NCI-H146 treated with DMSO at 0.1 percent for 48 hours (cell line): ENCODE measurements around the gene YJEFN3.

ENCODE experiments used
- DNase-seq: peaks from one replicate; lab custom pipeline; 2025; ENCODE audit not compliant: unreplicated experiment; lab: John Stamatoyannopoulos, UW

Gene YJEFN3

GRCh38 chr19:19537075-19538048 is 8.7 kb downstream of the YJEFN3 start:
- DNase-seq: no peak

- DNase-seq: peak; percentile 36
These were observed 9.5 kb downstream of the YJEFN3 start, which contains the start of gene CILP2 for GRCh38 chr19:19538061-19538784. CILP2 (plus strand) TSS chr19:19538265; CDS start chr19:19538350, 85 bp downstream.

GRCh38 chr19:19538785-19539166 is 10.1 kb downstream of the YJEFN3 start:
- no peak for DNase-seq

GRCh38 chr19:19539698-19540063 is 11.0 kb downstream of the YJEFN3 start:
- no peak for DNase-seq

GRCh38 chr19:19540064-19540714 is 11.5 kb downstream of the YJEFN3 start:
- no peak for DNase-seq

GRCh38 chr19:19540715-19541515 is 12.2 kb downstream of the YJEFN3 start:
- DNase-seq: peak; percentile 94

- DNase-seq: no peak
These were observed 12.9 kb downstream of the YJEFN3 start for GRCh38 chr19:19541616-19542015.

- DNase-seq: no peak
These were observed 13.8 kb downstream of the YJEFN3 start for GRCh38 chr19:19542507-19542906.

- no peak for DNase-seq
These were observed 14.4 kb downstream of the YJEFN3 start for GRCh38 chr19:19543101-19543500.

- no peak for DNase-seq
These were observed 14.9 kb downstream of the YJEFN3 start for GRCh38 chr19:19543640-19544039.

- DNase-seq: no peak
These were observed 15.7 kb downstream of the YJEFN3 start for GRCh38 chr19:19544257-19544953.

GRCh38 chr19:19544954-19545591 is 16.4 kb downstream of the YJEFN3 start:
- no peak for DNase-seq

GRCh38 chr19:19545707-19546106 is 17.0 kb downstream of the YJEFN3 start:
- DNase-seq: no peak

- no peak for DNase-seq
These were observed 18.0 kb downstream of the YJEFN3 start for GRCh38 chr19:19546751-19547162.

GRCh38 chr19:19547674-19548336 is 19.1 kb downstream of the YJEFN3 start:
- no peak for DNase-seq

- DNase-seq: no peak
These were observed 20.4 kb downstream of the YJEFN3 start for GRCh38 chr19:19548915-19549759.

GRCh38 chr19:19549804-19550464 is 21.2 kb downstream of the YJEFN3 start:
- DNase-seq: no peak

- no peak for DNase-seq
These were observed 21.8 kb downstream of the YJEFN3 start for GRCh38 chr19:19550485-19550929.
